ENCODE data around the gene HPN.
"Not testable (repeated sequence)": the region's sequence is repeated elsewhere in the genome, so short reads cannot be mapped to it uniquely, and the experiment has no call there.

Gene HPN

GRCh38 chr19:35088131-35088913 lies 46.8 kb downstream of the HPN start:
- DNase-seq = no peak

DNA sequence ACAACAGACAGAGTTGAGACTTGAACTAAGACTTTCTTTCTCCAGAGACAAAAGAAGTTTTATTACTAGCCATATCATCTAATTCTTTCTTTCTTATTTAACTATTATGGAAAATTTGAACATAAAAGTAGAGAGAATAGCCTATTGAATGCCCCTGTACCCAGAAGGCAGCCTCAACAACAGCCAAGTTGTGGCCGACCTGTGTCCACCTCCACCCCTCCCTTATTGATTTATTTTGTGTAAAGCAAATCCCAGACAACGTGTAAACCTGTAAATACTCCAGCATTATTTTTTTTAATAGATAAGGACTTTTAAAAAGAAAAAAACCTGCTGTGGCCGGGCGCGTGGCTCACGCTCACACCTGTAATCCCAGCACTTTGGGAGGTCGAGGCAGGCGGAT lies 48.0 kb downstream of the HPN start:
- no peak for DNase-seq

- DNase-seq = no peak
These were observed 48.6 kb downstream of the HPN start for GRCh38 chr19:35090160-35090505.

- peak; percentile 55 for DNase-seq
These were observed 49.1 kb downstream of the HPN start for GRCh38 chr19:35090506-35091214.

- DNase-seq = no peak
These were observed 51.9 kb downstream of the HPN start for GRCh38 chr19:35093430-35093829.

DNA sequence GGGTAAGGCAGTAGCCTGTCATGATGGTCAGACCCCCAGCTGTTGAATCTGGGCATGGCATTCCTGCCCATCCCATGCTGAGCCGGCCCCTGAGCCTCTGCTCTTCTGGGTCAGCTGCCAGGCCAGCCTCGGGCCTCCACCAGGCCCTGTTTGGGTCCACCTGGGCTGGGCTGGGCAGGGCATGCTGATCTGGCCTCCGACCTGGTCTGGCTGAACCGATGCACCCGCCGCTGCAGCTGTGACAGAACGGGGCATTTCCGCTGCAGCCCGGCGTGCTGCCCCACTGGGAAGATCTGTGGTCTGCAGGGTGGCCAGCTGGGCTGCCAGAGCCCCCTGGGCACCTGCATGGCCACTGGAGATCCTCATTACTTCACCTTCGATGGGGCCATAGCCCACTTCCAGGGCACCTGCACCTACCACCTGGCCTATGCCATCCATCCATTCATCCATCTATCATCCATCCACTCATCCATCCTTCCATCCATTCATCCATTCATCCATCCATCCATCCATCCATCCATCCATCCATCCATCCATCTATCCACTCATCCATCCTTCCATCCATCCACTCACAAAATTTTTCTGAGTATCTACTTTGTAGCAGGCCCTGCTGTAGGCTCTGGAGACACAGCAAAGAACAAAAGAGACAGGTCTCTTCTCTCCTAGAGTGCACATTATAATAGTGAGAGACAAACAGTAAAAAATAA lies 52.6 kb downstream of the HPN start:
- DNase-seq = no peak

DNA sequence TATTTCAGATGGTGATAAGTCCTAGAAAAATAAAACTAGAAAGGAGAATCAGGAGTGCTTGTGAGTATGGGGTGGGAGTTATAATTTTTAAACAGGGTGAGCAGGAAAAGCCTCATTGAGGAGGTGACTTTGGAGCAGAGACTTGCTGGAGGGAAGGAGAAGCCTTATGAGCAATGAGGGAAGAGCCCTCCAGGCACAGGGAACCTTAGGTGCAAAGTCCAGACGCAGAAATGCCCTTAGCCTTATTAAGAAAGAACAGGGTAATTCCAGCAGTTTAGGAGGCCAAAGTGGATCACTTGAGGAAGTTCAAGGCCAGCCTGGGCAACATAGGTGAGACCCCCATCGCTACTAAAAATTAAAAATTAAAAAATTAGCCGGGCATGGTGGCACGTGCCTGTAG lies 53.1 kb downstream of the HPN start:
- DNase-seq = no peak

- DNase-seq = no peak
These were observed 54.3 kb downstream of the HPN start for GRCh38 chr19:35095667-35096368.

DNA sequence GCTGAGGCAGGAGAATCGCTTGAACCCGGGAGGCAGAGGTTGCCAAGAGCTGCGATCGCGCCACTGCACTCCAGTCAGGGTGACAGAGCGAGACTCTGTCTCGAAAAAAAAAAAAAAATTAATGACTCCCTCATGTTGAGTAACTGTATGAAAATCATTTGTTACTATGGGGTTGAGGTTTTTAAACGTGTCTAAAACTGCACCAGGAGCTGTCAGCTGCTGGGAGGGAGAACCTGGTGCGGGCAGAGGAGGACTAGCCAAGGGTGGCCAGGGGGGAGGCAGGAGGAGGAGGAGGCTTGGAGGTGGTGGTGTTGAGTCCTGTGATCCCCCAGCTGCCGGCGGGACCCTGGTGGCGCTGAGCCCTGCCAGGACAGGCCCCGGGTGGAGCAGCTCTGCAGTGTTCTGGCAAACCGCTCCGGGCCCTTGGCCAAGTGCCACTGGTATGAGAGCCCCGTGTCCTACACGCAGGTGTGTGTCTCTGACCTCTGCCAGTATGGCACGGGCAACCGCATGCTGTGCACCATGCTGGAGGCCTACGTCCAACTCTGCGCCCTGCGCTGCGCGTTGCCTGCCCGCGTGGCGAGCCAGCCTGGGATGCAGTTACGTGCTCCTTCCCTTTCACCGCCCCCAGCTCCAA lies 57.0 kb downstream of the HPN start:
- DNase-seq = no peak

DNA sequence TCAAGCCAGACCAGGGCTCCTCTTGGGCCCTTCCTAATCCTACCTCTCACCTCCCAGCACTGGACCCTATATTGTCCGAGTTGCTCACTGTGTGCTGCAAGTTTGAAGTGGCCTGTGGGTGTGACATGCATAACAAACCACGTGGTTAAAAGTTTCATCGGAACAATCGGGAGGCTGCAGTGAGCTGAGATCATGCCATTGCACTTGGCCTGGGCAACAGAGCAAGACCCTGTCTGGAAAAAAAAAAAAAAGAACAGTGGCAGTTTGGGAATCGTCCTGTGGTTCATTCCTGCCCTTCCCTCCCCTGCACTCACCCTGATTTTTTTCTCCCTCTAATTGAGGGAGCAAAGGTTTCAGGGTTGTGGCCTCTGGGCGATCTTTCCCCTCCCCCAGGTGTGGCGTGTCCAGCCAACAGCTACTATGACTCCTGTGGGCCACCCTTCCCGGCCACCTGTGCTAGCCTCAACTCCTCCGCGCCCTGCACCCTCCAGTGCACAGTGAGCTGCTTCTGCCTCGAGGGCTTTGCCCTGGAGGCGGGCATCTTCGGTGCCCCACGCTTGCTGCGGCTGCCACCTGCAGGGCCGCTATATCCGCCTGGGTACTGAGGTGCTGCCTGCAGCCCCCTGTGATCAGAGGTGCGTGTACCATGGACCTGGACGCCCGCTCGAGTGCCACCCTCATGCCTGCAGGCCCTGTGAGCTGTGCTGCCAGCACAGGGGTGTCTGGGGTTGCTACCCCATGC lies 57.8 kb downstream of the HPN start:
- no peak for DNase-seq

GRCh38 chr19:35099897-35100275 lies 58.4 kb downstream of the HPN start:
- DNase-seq = no peak

- DNase-seq = no peak
These were observed 59.3 kb downstream of the HPN start for GRCh38 chr19:35100588-35101533.

DNA sequence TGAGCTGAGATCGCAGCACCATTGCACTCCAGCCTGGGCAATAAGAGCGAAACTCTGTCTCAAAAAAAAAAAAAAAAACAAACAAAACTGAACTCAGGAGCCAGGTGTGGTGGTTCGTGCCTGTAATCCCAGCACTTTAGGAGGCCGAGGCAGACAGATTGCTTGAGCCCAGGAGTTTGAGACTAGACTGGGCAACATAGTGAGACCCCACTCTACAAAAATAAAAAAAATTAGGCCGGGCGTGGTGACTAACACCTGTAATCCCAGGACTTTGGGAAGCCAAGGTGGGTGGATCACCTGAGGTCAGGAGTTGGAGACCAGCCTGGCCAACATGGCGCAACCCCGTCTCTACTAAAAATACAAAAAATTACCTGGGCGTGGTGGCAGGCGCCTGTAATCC lies 60.4 kb downstream of the HPN start:
- not testable (repeated sequence) for DNase-seq

DNA sequence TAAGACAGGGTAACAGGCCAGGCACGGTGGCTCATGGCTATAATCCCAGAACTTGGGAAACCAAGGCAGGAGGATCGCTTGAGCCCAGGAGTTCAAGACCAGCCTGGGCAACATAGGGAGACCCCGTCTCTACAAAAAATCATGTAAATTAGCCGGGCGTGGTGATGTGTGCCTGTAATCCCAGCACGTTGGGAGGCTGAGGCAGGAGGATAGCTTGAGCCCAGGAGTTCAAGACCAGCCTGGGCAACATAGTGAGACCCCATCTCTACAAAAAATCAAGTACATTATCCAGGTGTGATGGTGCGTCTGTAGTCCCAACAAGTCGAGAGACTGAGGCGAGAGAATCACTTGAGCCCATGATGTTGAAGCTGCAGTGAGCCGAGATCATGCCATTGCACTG lies 62.1 kb downstream of the HPN start:
- not testable (repeated sequence) for DNase-seq

- no peak for DNase-seq
These were observed 62.8 kb downstream of the HPN start for GRCh38 chr19:35104361-35104760.

- DNase-seq = no peak
These were observed 63.5 kb downstream of the HPN start for GRCh38 chr19:35105047-35105410.

DNA sequence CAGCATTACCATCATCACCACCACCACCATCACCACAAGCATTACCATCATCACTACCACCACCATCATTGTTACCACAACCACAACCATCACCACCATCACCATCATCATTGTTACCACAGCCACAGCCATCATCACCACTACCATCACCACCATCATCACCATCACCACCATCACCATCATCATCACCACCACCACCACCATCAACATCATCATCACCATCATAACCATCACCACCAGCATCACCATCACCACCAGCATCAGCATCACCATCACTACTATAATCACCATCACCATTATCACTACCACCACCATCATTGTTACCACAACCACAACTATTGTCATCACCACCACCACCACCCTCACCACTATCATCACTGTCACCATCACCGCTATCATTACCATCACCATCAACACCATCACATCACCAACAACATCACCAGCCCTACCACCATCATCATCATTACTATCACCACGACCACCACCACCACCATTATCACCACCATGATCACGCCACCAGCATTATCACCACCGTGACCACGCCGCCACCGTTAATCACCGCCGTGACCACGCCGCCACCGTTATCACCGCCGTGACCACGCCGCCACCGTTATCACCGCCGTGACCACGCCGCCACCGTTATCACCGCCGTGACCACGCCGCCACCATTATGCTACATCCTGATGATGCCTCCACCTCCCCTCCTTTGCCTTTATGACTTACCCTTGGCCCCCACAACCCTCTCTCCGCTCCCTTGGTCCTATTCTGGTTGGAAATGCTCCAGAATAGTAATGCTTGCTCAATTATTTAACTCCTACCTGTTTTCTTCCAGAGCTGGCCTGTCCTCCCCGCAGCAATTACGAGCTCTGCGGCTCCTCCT lies 64.1 kb downstream of the HPN start:
- DNase-seq = no peak

DNA sequence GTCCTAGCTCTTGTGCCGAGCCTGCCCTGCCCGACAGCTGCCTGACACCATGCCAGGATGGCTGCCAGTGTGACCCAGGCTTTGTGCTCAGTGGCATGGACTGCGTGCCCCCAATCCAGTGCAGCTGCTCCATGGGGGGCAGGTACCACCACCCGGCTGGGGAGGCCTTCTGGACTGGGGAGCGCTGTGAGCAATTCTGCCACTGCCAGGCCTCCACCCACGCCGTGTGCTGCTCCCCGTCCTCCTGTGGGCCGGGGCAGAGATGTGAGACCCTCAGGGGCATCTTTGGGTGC lies 64.7 kb downstream of the HPN start:
- DNase-seq = no peak

- no peak for DNase-seq
These were observed 65.5 kb downstream of the HPN start for GRCh38 chr19:35106898-35107541.

DNA sequence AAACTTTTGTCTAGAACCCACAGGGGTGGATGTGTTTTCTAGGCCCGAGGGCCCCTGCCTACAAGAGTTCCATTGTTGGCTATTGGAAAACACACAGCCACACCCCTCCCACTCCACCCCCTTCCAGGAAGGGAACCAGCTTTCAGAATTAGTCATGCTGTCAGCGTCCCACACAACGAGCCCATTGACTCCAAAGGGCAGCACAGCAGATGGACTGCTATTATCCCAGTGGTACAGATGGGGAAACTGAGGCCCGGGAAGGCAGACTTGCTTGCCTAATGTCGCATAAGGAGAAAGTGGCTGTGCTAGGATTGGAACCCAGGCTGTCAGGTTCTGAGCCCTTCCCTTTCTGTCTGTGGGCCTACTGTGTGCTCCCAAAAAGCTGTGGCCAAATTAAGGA lies 66.0 kb downstream of the HPN start:
- no peak for DNase-seq

Measured in CD4-positive, alpha-beta T cell treated with Interleukin-12 subunit alpha and Interleukin-12 subunit beta, for 1 hour (primary cell).